PFSK-1 (cell line): ENCODE measurements around the gene UBASH3A.

Experiments
- FOXP2 ChIP-seq: optimal IDR thresholded peaks from 2 replicates; pipeline ENCODE3; 2011; ENCODE audit warnings: borderline replicate concordance, control low read depth, inconsistent platforms; ENCODE audit not compliant: insufficient read depth; ENCODE audit errors: extremely low read length, extremely low read depth
- POLR2AphosphoS5 ChIP-seq: IDR thresholded peaks from 2 replicates; pipeline ENCODE4 v1.6.1; 2012; ENCODE audit warnings: low read depth, mild to moderate bottlenecking, control low read depth, low read length, moderate library complexity

- TF ChIP-seq POLR2AphosphoS5: no peak
- no peak for TF ChIP-seq FOXP2
Measured at GRCh38 chr21:42356046-42356445, 47.7 kb upstream of the UBASH3A start.
